K562 treated with DMSO at 1 percent for 48 hours (cell line): ENCODE measurements around the gene SLC6A19. TPM values are rescaled to one million over a fixed set of nuclear protein-coding genes. Genes with fewer than 3 reads are reported as not detected.

Source experiments
- total RNA-seq: library from RNA; unstranded; fragments of 300-600 nt; gene quantifications from 2 replicates; pipeline ENCODE4 v1.2.3, GENCODE V29; 2022; ENCODE audit warnings: low replicate concordance; ENCODE audit errors: extremely low read depth

Gene SLC6A19
- total RNA-seq = not detected in 2 replicates

DNA sequence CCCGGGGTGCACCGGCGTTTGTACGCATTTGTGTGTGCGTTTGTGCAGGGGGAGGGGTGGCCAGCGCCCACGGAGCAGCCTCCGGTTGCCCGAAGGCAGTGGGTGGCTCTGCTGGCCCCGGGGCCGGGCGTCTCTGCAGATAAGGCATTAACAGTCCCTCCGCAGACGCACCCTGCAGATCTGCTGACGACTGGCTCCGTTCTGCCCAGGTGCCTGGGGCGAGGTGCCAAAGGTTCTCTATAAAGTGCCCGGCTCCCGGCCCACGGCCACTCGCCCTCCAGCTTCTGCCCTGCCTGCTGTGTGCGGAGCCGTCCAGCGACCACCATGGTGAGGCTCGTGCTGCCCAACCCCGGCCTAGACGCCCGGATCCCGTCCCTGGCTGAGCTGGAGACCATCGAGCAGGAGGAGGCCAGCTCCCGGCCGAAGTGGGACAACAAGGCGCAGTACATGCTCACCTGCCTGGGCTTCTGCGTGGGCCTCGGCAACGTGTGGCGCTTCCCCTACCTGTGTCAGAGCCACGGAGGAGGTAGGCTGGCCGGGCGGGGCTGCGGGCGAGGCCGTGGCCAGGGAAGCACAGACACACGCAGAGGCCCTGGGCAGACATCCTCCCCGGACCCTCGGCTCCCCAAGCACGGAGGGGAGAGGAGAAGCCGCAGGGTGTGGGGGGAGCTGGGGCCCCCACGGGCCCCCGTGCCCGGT, at the start of gene SLC6A19:
TSS of gene SLC6A19 (plus strand) at position 269 of the 699 bp plus-strand sequence. CDS start at position 325, 56 bp downstream.

DNA sequence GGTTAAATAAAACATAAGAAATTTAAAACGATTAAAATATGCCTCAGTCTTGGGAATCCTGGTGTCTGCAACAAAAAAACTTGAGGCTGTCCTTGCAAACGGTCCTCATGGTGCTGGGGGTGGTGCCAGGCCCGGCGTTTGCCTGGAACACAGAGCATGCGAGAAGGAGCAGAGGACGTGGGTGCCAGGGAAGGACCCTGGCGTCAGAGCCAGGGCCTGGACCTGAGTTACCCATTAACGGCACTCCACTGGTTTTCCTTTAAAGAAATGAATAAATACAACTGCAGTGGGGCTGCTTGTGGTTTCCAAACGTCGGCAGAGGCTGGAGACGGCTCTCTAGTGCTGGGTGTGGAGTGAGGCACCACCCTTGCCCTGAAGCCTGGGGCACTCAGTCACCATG, 23.7 kb downstream of the SLC6A19 start, which contains the start of gene SLC6A18:
TSS of gene SLC6A18 (plus strand) at position 301 of the 400 bp plus-strand sequence. CDS start at position 398, 97 bp downstream.

Other genes starting within 250 kb of the SLC6A19 start
- not detected in 2 replicates for gene NKD2, start 192.8 kb upstream of the SLC6A19 start, total RNA-seq
- not detected in 2 replicates for gene SLC12A7, start 89.5 kb upstream of the SLC6A19 start, total RNA-seq
- gene SLC6A18, start 23.8 kb downstream of the SLC6A19 start, total RNA-seq = not detected in 2 replicates
- not detected in 2 replicates for gene TERT, start 93.5 kb downstream of the SLC6A19 start, total RNA-seq
- 2,775 TPM in 1 of 2 replicates, not detected in the other for gene CLPTM1L, start 143.5 kb downstream of the SLC6A19 start, total RNA-seq
- gene SLC6A3, start 243.8 kb downstream of the SLC6A19 start, total RNA-seq = not detected in 2 replicates